Measurements from ENCODE around the gene MPZ. TPM values are rescaled to one million over a fixed set of nuclear protein-coding genes. Genes with fewer than 3 reads are reported as not detected.
A peak's percentile ranks its signal among the peaks of the same experiment; 100 is the strongest.

Gene MPZ
- total and polyA plus RNA-seq, 9 of the 15 experiments (the other 6 are each of a cell fraction or from before 2014, with no cell fraction given) = 0.22 to 16.6 (median 10.9) TPM

DNA sequence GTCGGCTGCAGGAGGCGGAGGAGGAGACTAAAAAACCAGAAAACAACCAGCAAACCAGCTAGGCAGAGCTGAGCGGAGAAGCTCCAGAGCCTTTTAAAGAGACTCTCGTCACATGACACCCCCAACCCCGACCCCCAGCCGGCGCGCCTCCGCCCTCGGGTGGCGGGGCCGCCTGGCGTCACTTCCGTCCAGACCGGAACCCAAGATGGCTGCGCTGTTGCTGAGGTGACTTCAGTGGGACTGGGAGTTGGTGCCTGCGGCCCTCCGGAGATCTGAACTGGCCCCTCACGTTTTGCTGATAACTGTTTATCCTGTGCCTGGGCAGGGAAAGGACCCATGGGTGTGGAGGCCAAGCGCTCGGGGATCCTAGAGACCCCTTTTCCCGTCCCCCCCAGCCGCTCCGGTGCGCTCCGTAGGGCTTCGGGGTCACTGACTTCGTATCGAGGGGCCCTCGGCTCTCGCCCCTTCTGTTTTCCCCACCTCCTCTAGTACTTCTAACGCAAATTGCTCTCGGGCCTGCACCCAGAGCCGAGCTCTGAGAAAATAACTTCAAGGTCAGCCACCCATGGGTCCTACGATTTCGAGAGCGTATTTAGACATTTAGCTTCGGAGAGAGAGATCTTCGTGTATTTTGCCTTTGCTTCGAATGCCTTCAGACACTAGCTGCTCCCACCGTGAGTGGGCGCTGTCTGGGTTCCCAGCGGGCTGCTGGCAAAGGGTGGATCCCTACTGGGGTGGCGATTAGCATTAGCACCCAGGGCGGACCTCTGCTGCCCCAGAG lies 4.6 kb upstream of the MPZ start, which contains the start of gene SDHC (continued):
- TF ChIP-seq NCOA2 (IDR thresholded peaks at IDR 0.05; ENCODE audit: partially characterized antibody in 2 of 2) (no peak), HNRNPLL (IDR thresholded peaks at IDR 0.05; ENCODE audit: low read depth, low read length, poor library complexity, severe bottlenecking) (peak; percentile 60), RNF2 (IDR thresholded peaks at IDR 0.05) (no peak), BDP1 (IDR thresholded peaks at IDR 0.05; ENCODE audit: insufficient read depth, insufficient read length) (no peak), MECOM (CRISPR knock-in tag; IDR thresholded peaks at IDR 0.05) (no peak), RAD51 (IDR thresholded peaks at IDR 0.05; ENCODE audit: borderline replicate concordance, low read depth) (peak; percentile 91), EP300 (IDR thresholded peaks at IDR 0.05; ENCODE audit: low read length) (peak; percentile 51; the same call in 1 of the 2 replicates), NFRKB (IDR thresholded peaks at IDR 0.05; ENCODE audit: low read depth) (peak; percentile 92), ZNF785 (CRISPR knock-in tag; IDR thresholded peaks at IDR 0.05) (no peak), NR1H2 (CRISPR knock-in tag; IDR thresholded peaks at IDR 0.05) (no peak), CCNT2 (IDR thresholded peaks at IDR 0.05; ENCODE audit: borderline replicate concordance, extremely low read depth, insufficient read length, low read depth, low read length) (peak; percentile 75), SNRNP70 (optimal IDR thresholded peaks at IDR 0.05; ENCODE audit: low read depth, low read length) (no peak), ZNF830 (CRISPR knock-in tag; IDR thresholded peaks at IDR 0.05) (no peak), ZNF324 (CRISPR knock-in tag; IDR thresholded peaks at IDR 0.05) (no peak), ZBED1 (IDR thresholded peaks at IDR 0.05) (peak; percentile 20; the same call in 1 of the 2 replicates), SMAD2 (IDR thresholded peaks at IDR 0.05; ENCODE audit: low read depth, low read length) (no peak), GTF2F1 (IDR thresholded peaks at IDR 0.05; ENCODE audit: low read depth, low read length) (peak; percentile 77; the same call in 1 of the 2 replicates), SUPT5H (IDR thresholded peaks at IDR 0.05) (peak; percentile 96), SP2 (IDR thresholded peaks at IDR 0.05; ENCODE audit: extremely low read depth, low read depth, low read length, poor library complexity, severe bottlenecking) (no peak), MCM2 (IDR thresholded peaks at IDR 0.05; ENCODE audit: low read depth) (no peak), SRSF7 (optimal IDR thresholded peaks at IDR 0.05; ENCODE audit: low read depth, low read length) (no peak), HNRNPH1 (optimal IDR thresholded peaks at IDR 0.05; ENCODE audit: low read depth, low read length) (no peak), PCBP2 (IDR thresholded peaks at IDR 0.05; ENCODE audit: low read depth, low read length, poor library complexity, severe bottlenecking) (no peak)
- TF ChIP-seq, protein P1, sequence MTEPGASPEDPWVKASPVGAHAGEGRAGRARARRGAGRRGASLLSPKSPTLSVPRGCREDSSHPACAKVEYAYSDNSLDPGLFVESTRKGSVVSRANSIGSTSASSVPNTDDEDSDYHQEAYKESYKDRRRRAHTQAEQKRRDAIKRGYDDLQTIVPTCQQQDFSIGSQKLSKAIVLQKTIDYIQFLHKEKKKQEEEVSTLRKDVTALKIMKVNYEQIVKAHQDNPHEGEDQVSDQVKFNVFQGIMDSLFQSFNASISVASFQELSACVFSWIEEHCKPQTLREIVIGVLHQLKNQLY (CRISPR knock-in tag; conservative IDR thresholded peaks at IDR 0.05) = no peak
- TF ChIP-seq, protein P2, sequence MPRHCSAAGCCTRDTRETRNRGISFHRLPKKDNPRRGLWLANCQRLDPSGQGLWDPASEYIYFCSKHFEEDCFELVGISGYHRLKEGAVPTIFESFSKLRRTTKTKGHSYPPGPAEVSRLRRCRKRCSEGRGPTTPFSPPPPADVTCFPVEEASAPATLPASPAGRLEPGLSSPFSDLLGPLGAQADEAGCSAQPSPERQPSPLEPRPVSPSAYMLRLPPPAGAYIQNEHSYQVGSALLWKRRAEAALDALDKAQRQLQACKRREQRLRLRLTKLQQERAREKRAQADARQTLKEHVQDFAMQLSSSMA (CRISPR knock-in tag; IDR thresholded peaks at IDR 0.05) = no peak
- TF ChIP-seq, protein P3, sequence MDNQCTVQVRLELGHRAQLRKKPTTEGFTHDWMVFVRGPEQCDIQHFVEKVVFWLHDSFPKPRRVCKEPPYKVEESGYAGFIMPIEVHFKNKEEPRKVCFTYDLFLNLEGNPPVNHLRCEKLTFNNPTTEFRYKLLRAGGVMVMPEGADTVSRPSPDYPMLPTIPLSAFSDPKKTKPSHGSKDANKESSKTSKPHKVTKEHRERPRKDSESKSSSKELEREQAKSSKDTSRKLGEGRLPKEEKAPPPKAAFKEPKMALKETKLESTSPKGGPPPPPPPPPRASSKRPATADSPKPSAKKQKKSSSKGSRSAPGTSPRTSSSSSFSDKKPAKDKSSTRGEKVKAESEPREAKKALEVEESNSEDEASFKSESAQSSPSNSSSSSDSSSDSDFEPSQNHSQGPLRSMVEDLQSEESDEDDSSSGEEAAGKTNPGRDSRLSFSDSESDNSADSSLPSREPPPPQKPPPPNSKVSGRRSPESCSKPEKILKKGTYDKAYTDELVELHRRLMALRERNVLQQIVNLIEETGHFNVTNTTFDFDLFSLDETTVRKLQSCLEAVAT (IDR thresholded peaks at IDR 0.05) = 0 out of 4 replicates have a peak, but pooled peaks of 1 of the 2 experiments have one; percentile 41
- TF ChIP-seq, protein P4, sequence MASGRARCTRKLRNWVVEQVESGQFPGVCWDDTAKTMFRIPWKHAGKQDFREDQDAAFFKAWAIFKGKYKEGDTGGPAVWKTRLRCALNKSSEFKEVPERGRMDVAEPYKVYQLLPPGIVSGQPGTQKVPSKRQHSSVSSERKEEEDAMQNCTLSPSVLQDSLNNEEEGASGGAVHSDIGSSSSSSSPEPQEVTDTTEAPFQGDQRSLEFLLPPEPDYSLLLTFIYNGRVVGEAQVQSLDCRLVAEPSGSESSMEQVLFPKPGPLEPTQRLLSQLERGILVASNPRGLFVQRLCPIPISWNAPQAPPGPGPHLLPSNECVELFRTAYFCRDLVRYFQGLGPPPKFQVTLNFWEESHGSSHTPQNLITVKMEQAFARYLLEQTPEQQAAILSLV (tag; IDR thresholded peaks at IDR 0.05) = no peak; the same call in 1 of the 2 replicates
